H1 (cell line): ENCODE results near the gene C5orf15. TPM values are rescaled to one million over a fixed set of nuclear protein-coding genes. Genes with fewer than 3 reads are reported as not detected.

Experiments used
- CTCF ChIA-PET: fragments of 300-600 bp; sonication (Branson Sonifier 250); formaldehyde crosslinking; loops from one replicate; lab custom pipeline; 2021; ENCODE audit not compliant: partially characterized antibody; lab: Charles Lee
- POLR2A ChIA-PET: fragments of 300-600 bp; sonication (Branson Sonifier 250); formaldehyde crosslinking; loops from one replicate; lab custom pipeline; 2021; ENCODE audit warnings: inconsistent platforms; ENCODE audit not compliant: partially characterized antibody; lab: Charles Lee
- DNase-seq, 2 experiments: peaks; one replicate each; pipeline versions ENCODE4 v3.0.0 to v3.0.0-alpha.2; 2010 to 2022; ENCODE audit warnings: low spot score in 2 of 2, low read depth in 1 of 2, mixed read lengths in 1 of 2
- FAIRE-seq: peaks from 2 replicates; lab custom pipeline; 2011; peaks lifted over from hg19 to GRCh38; lab: Jason Lieb, UNC
- H2AFZ ChIP-seq: 2 replicates; pipeline ENCODE4 v1.8.1; 2012; ENCODE audit warnings: low read length, inconsistent platforms
- H2AK5ac ChIP-seq: 2 replicates; pipeline ENCODE4 v1.6.1; 2013; ENCODE audit warnings: low read depth, low read length
- H2BK120ac ChIP-seq: replicated peaks from 2 replicates; pipeline ENCODE3; 2013; ENCODE audit warnings: low read depth, low read length, inconsistent platforms
- H2BK12ac ChIP-seq: 2 replicates; pipeline ENCODE4 v1.6.1; 2013; ENCODE audit warnings: low read depth, low read length
- H2BK15ac ChIP-seq: 2 replicates; pipeline ENCODE4 v1.6.1; 2013; ENCODE audit warnings: low read length
- H2BK20ac ChIP-seq: 2 replicates; pipeline ENCODE4 v1.6.1; 2013; ENCODE audit warnings: low read length
- H2BK5ac ChIP-seq: 2 replicates; pipeline ENCODE4 v1.6.1; 2013; ENCODE audit warnings: low read depth, low read length
- H3K14ac ChIP-seq: 2 replicates; pipeline ENCODE4 v1.6.1; 2013; ENCODE audit warnings: inconsistent platforms; ENCODE audit not compliant: insufficient read length
- H3K18ac ChIP-seq: 2 replicates; pipeline ENCODE4 v1.6.1; 2013; ENCODE audit warnings: low read length; ENCODE audit errors: extremely low read depth
- H3K23ac ChIP-seq: 2 replicates; pipeline ENCODE4 v1.6.1; 2013; ENCODE audit warnings: inconsistent platforms; ENCODE audit not compliant: insufficient read length
- H3K23me2 ChIP-seq: 2 replicates; pipeline ENCODE4 v1.6.1; 2013; ENCODE audit warnings: low read depth, low read length
- H3K27ac ChIP-seq: 2 replicates; pipeline ENCODE4 v1.6.1; 2011; ENCODE audit warnings: low read depth, low read length, inconsistent platforms
- H3K27me3 ChIP-seq, 4 experiments: replicated peaks in 1 of 4; 1 replicate in 1 of 4; 2 replicates in 3 of 4; pipeline versions ENCODE4 v1.6.1 to v1.8.1; 2011 to 2013; ENCODE audit warnings: low read length in 3 of 4, mild to moderate bottlenecking in 3 of 4, inconsistent platforms in 2 of 4, mixed read lengths in 2 of 4, moderate library complexity in 1 of 4; ENCODE audit not compliant: control insufficient read depth in 3 of 4, insufficient read depth in 3 of 4; ENCODE audit errors: extremely low read depth in 1 of 4
- H3K36me3 ChIP-seq, 4 experiments: 2 replicates each; pipeline versions ENCODE4 v1.6.1 to v1.8.1; 2011 to 2013; ENCODE audit warnings: mild to moderate bottlenecking in 4 of 4, low read length in 3 of 4, moderate library complexity in 2 of 4, control low read depth in 1 of 4, inconsistent platforms in 1 of 4; ENCODE audit not compliant: insufficient read depth in 4 of 4, control insufficient read depth in 2 of 4
- H3K4ac ChIP-seq: replicated peaks from 2 replicates; pipeline ENCODE3; 2013; ENCODE audit warnings: low read length, low read depth, mixed read lengths, inconsistent platforms; ENCODE audit not compliant: insufficient read length
- H3K4me1 ChIP-seq, 4 experiments: replicated peaks in 1 of 4; 1 replicate in 1 of 4; 2 replicates in 3 of 4; pipeline versions ENCODE4 v1.6.1 to v1.8.1; 2011 to 2013; ENCODE audit warnings: low read length in 3 of 4, inconsistent platforms in 2 of 4, mixed read lengths in 1 of 4; ENCODE audit not compliant: insufficient read depth in 4 of 4, control insufficient read depth in 3 of 4
- H3K4me2 ChIP-seq, 2 experiments: 2 replicates each; pipeline versions ENCODE4 v1.6.1 to v1.8.1; 2011 to 2013; ENCODE audit warnings: low read depth in 2 of 2, low read length in 2 of 2, control low read depth in 1 of 2, inconsistent platforms in 1 of 2, mild to moderate bottlenecking in 1 of 2; ENCODE audit not compliant: insufficient read depth in 1 of 2
- H3K4me3 ChIP-seq, 4 experiments: fragments of 200-600, 300-600 bp in 1 of 4; sonication (generic), shearing (Covaris generic), sonication (Bioruptor Twin) in 1 of 4; 2 replicates each; pipeline versions ENCODE4 v1.5.1 to v1.8.1; 2011 to 2016; ENCODE audit warnings: low read length in 4 of 4, low read depth in 3 of 4, control low read depth in 2 of 4, inconsistent platforms in 2 of 4, mild to moderate bottlenecking in 2 of 4, mixed read lengths in 1 of 4, moderate library complexity in 1 of 4; ENCODE audit not compliant: insufficient read depth in 2 of 4; ENCODE audit errors: extremely low read depth in 1 of 4
- H3K56ac ChIP-seq: replicated peaks from 2 replicates; pipeline ENCODE3; 2013; ENCODE audit warnings: low read depth, mild to moderate bottlenecking, mixed read lengths, low read length, inconsistent platforms; ENCODE audit not compliant: insufficient read length
- H3K79me1 ChIP-seq: 2 replicates; pipeline ENCODE4 v1.6.1; 2013; ENCODE audit warnings: low read depth, low read length, control low read depth
- H3K79me2 ChIP-seq, 2 experiments: 2 replicates each; pipeline versions ENCODE4 v1.6.1 to v1.8.1; 2012 to 2013; ENCODE audit warnings: low read length in 2 of 2, mild to moderate bottlenecking in 2 of 2, inconsistent platforms in 1 of 2; ENCODE audit not compliant: insufficient read depth in 2 of 2, control insufficient read depth in 1 of 2
- H3K9ac ChIP-seq, 4 experiments: replicated peaks in 1 of 4; 1 replicate in 1 of 4; 2 replicates in 3 of 4; pipeline versions ENCODE4 v1.6.1 to v1.8.1; 2011 to 2013; ENCODE audit warnings: low read depth in 3 of 4, low read length in 3 of 4, control low read depth in 2 of 4, mild to moderate bottlenecking in 2 of 4, moderate library complexity in 2 of 4, inconsistent platforms in 1 of 4; ENCODE audit errors: extremely low read depth in 1 of 4
- H3K9me3 ChIP-seq, 2 experiments: 2 replicates each; pipeline versions ENCODE4 v1.6.1 to v1.8.1; 2012 to 2013; ENCODE audit warnings: mild to moderate bottlenecking in 2 of 2, moderate library complexity in 2 of 2, control low read depth in 1 of 2, inconsistent platforms in 1 of 2, low read depth in 1 of 2, low read length in 1 of 2, mixed read lengths in 1 of 2; ENCODE audit not compliant: insufficient read depth in 2 of 2
- H4K20me1 ChIP-seq, 2 experiments: replicated peaks in 1 of 2; 2 replicates each; pipeline versions ENCODE3 to v1.8.1; 2011 to 2013; ENCODE audit warnings: inconsistent platforms in 2 of 2, low read length in 2 of 2, mild to moderate bottlenecking in 1 of 2; ENCODE audit not compliant: insufficient read depth in 2 of 2, control insufficient read depth in 1 of 2
- H4K5ac ChIP-seq: 2 replicates; pipeline ENCODE4 v1.6.1; 2013; ENCODE audit warnings: low read length, low read depth, mixed read lengths, inconsistent platforms; ENCODE audit not compliant: insufficient read length
- H4K8ac ChIP-seq: 2 replicates; pipeline ENCODE4 v1.8.0; 2013; ENCODE audit warnings: mild to moderate bottlenecking, moderate library complexity, low read length, inconsistent platforms; ENCODE audit not compliant: insufficient read depth; ENCODE audit errors: extremely low read depth
- H4K91ac ChIP-seq: replicated peaks from 2 replicates; pipeline ENCODE3; 2013; ENCODE audit warnings: low read length, mixed read lengths, inconsistent platforms; ENCODE audit not compliant: insufficient read length
- SIX5 ChIP-seq: IDR thresholded peaks from 2 replicates; pipeline ENCODE4 v1.6.1; 2011; ENCODE audit warnings: mild to moderate bottlenecking, low read depth, low read length
- SUZ12 ChIP-seq: fragments of 200-600 bp; sonication (generic); IDR thresholded peaks from 2 replicates; pipeline ENCODE4 v1.6.1; 2012; ENCODE audit warnings: mild to moderate bottlenecking, inconsistent platforms, low read length, moderate library complexity, mixed read lengths
- polyA plus RNA-seq, 7 experiments: library from polyadenylated mRNA; depleted of rRNA in 3 of 7; stranded (reverse) in 5 of 7; unstranded in 2 of 7; fragments of >200 nt in 5 of 7; fragments of 200-250 nt in 2 of 7; gene quantifications; 1 replicate in 5 of 7; 2 replicates in 1 of 7; 4 replicates in 1 of 7; pipeline versions ENCODE4 v1.2.1 to v1.2.3, GENCODE V29; 2011 to 2013; ENCODE audit warnings: missing spikeins in 2 of 7, mixed read lengths in 2 of 7
- total RNA-seq: library from RNA; stranded (reverse); fragmentation: NEBNext Ultra II Directional; extraction: Animal tissue kit (Norgen Biotek cat#: 25700); gene quantifications from 2 replicates; pipeline ENCODE4 v1.2.1, GENCODE V29; 2021

The C5orf15 gene
- total and polyA plus RNA-seq, 2 of the 8 experiments (the other 6 are each of a cell fraction or from before 2014, with no cell fraction given), result 31.7 to 39.3 TPM

DNA sequence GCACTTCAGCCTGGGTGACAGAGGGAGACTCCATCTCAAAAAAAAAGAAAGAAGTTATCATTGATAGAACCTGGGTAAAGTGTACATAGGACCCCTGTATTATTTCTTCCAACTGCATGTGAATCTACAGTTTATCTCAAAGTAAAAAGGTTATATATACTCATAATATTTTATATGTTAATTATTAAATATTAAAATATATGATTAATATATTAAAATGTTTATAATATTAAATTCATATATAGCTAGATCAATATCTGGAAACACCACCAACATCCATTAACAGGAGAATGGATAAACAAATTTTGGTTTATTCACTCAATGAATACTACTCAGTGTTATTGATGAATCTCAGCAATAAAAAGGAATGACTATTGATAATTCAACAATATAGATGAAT is 19.7 kb downstream of the C5orf15 start:
- ChIA-PET POLR2A (no interaction called here), CTCF (interaction anchor here (0.6 to 7.7 kb wide), 5 partner anchors 14 to 140 kb away, joined by 3 to 74 read pairs (median 5); no protein-coding TSS in a partner anchor)
- Histone ChIP-seq H2BK12ac (no peak overlapping the region), H3K9ac (no peak overlapping the region), H2BK120ac (no peak overlapping the region), H3K56ac (no peak overlapping the region), H2BK5ac (no peak overlapping the region), H3K23me2 (no peaks in the 10 kb centered on the region), H3K36me3 (no peaks in the 10 kb centered on the region), H3K14ac (no peak overlapping the region), H2AFZ (no peak overlapping the region), H4K20me1 (no peaks in the 10 kb centered on the region), H2BK15ac (no peak overlapping the region), H4K5ac (no peak overlapping the region), H3K27me3 (no peaks in the 10 kb centered on the region), H3K4me1 (no peaks in the 10 kb centered on the region; a peak in 1 of 7 replicates), H3K18ac (no peak overlapping the region), H4K8ac (no peak overlapping the region), H3K9me3 (no peaks in the 10 kb centered on the region), H3K23ac (no peak overlapping the region), H2AK5ac (no peak overlapping the region), H4K91ac (no peak overlapping the region), H3K4ac (no peak overlapping the region), H3K79me2 (no peaks in the 10 kb centered on the region), H3K79me1 (no peaks in the 10 kb centered on the region), H3K4me3 (no peak overlapping the region), H2BK20ac (no peak overlapping the region), H3K4me2 (no peak overlapping the region), H3K27ac (no peak overlapping the region)
- DNase-seq, result no peak
- FAIRE-seq, result no peak
- TF ChIP-seq SUZ12, result no peak
- no peak for TF ChIP-seq SIX5
